Body of pancreas (tissue), 4 donors: ENCODE measurements around the gene CISD3. TPM values are rescaled to one million over a fixed set of nuclear protein-coding genes. Genes with fewer than 3 reads are reported as not detected.

Experiments
- ATAC-seq: fragments of 150-250 bp; one replicate; pipeline ENCODE4 v1.9.1; 2016
- DNase-seq, 4 donors: peaks; one replicate each; pipeline ENCODE4 v3.0.0-alpha.2; 2019
- H3K27ac ChIP-seq, 4 donors: fragments of 200-600 bp; sonication (generic); 1 replicate in 3 of 4; 2 replicates in 1 of 4; pipeline versions ENCODE4 v1.5.1 to v1.6.1; 2016 to 2019; ENCODE audit warnings: mild to moderate bottlenecking in 1 of 4, mixed read lengths in 1 of 4, moderate library complexity in 1 of 4
- H3K27me3 ChIP-seq, 2 donors: fragments of 200-600 bp; sonication (generic); one replicate each; pipeline ENCODE4 v1.6.0; 2016; ENCODE audit warnings: mild to moderate bottlenecking in 1 of 2
- H3K36me3 ChIP-seq, 2 donors: fragments of 200-600 bp; sonication (generic); replicated peaks in 1 of 2; 2 replicates each; pipeline ENCODE4 v1.5.1; 2016; ENCODE audit warnings: low read depth in 2 of 2; ENCODE audit not compliant: insufficient read depth in 1 of 2
- H3K4me1 ChIP-seq: fragments of 200-600 bp; sonication (generic); one replicate; pipeline ENCODE4 v1.6.0; 2016
- H3K4me3 ChIP-seq, 2 donors: fragments of 200-600 bp; sonication (generic); 1 replicate in 1 of 2; 2 replicates in 1 of 2; pipeline ENCODE4 v1.5.1; 2016 to 2019
- H3K9me3 ChIP-seq, 3 donors: fragments of 200-600 bp; sonication (generic); 1 replicate in 2 of 3; 2 replicates in 1 of 3; pipeline ENCODE4 v1.5.1; 2016
- POLR2A ChIP-seq, 3 donors: fragments of 450-650 bp; IDR thresholded peaks; one replicate each; pipeline ENCODE4 v1.6.1; 2016; ENCODE audit warnings: antibody characterized with exemption in 3 of 3, mild to moderate bottlenecking in 2 of 3
- WGBS, 2 donors: methylation state at CpG; one replicate each; pipeline ENCODE4 v1.1.5; 2017; 5-methylcytosine and 5-hydroxymethylcytosine counted together
- intact Hi-C: fragments of 100-400 bp; cut with DNase I; formaldehyde crosslinking; loops from one replicate; pipeline ENCODE4 v1.15.1; 2023
- total RNA-seq, 2 donors: library from RNA; depleted of rRNA; stranded (reverse); fragments of >200 nt; gene quantifications; one replicate each; pipeline ENCODE4 v1.1.0, GENCODE V29; 2016
- TF ChIP-seq, protein P1 (sequence below), 7 experiments: fragments of 450-650 bp in 4 of 7; fragments of 200-600 bp in 3 of 7; sonication (generic) in 3 of 7; IDR thresholded peaks; one replicate each; pipeline ENCODE4 v1.5.1; 2016 to 2019; ENCODE audit warnings: antibody characterized with exemption in 7 of 7

The CISD3 gene
- total RNA-seq, 2 donors from 2014 or later: 11.2 TPM

DNA sequence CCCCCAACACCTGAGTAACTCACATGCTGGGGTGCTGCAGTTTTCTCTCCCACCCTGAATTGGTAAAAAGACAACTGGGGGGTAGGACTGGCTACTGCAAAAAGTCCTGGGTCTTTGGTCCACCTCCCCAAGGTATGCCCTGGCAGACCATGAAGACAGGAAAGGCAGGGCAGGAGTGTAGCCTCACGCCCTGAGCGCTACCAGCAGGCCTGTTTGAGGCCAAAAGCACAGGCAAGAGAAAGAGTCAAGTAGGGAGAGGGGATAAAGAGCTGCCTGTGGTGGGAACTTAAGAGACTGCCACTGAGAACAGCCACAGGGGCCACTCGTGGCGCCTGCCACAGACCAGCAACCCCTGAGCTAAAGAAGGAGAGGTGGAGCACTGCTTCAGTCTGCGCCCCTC lies 36.2 kb downstream of the CISD3 start:
- TF ChIP-seq, protein P1, sequence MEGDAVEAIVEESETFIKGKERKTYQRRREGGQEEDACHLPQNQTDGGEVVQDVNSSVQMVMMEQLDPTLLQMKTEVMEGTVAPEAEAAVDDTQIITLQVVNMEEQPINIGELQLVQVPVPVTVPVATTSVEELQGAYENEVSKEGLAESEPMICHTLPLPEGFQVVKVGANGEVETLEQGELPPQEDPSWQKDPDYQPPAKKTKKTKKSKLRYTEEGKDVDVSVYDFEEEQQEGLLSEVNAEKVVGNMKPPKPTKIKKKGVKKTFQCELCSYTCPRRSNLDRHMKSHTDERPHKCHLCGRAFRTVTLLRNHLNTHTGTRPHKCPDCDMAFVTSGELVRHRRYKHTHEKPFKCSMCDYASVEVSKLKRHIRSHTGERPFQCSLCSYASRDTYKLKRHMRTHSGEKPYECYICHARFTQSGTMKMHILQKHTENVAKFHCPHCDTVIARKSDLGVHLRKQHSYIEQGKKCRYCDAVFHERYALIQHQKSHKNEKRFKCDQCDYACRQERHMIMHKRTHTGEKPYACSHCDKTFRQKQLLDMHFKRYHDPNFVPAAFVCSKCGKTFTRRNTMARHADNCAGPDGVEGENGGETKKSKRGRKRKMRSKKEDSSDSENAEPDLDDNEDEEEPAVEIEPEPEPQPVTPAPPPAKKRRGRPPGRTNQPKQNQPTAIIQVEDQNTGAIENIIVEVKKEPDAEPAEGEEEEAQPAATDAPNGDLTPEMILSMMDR (IDR thresholded peaks at IDR 0.05): no peak
- TF ChIP-seq POLR2A (IDR thresholded peaks at IDR 0.05): no peak
- H3K4me3 ChIP-seq: no peak overlapping the region
- no peak for ATAC-seq
- H3K27ac ChIP-seq: no peak overlapping the region
- H3K9me3 ChIP-seq: no peaks in the 10 kb centered on the region
- no peak for DNase-seq
- no peaks in the 10 kb centered on the region for H3K4me1 ChIP-seq
- no peaks in the 10 kb centered on the region for H3K27me3 ChIP-seq
- H3K36me3 ChIP-seq: peaks cover 0 to 29% of the 10 kb centered on the region in 2 donors
- WGBS, 2 donors: 89 to 91% methylated on average over 5 of the region's 5 CpGs
- intact Hi-C loops: no loop called here

DNA sequence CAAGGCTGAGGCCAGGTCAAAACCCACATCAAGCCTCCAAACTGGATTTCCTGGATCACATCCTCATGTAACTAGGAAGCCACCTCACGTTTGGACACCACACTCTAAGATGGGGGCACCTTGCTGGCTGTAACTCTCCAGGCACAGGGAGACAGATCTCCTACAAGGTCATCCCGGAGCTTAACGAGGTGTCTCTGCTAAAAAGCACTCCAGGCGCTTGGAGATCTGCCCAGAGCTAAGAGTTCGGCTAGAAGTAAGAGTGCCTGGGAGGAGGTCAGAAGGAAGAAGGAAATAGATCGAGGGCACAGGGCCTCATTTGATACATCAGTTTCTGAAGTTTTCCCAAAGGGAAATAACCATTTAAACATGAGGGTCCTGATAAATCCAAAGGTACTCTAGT lies 38.3 kb downstream of the CISD3 start:
- no peak overlapping the region for H3K4me3 ChIP-seq
- peaks cover 0 to 29% of the 10 kb centered on the region in 2 donors for H3K36me3 ChIP-seq
- no peak overlapping the region for H3K27ac ChIP-seq
- no peaks in the 10 kb centered on the region for H3K9me3 ChIP-seq
- H3K4me1 ChIP-seq: no peaks in the 10 kb centered on the region
- intact Hi-C loops: no loop called here
- 38 to 56% methylated on average over 6 of the region's 6 CpGs for WGBS, 2 donors
- TF ChIP-seq POLR2A (IDR thresholded peaks at IDR 0.05): no peak
- TF ChIP-seq, protein P1 (IDR thresholded peaks at IDR 0.05): no peak
- DNase-seq (no peak), ATAC-seq (no peak)
- no peaks in the 10 kb centered on the region for H3K27me3 ChIP-seq

DNA sequence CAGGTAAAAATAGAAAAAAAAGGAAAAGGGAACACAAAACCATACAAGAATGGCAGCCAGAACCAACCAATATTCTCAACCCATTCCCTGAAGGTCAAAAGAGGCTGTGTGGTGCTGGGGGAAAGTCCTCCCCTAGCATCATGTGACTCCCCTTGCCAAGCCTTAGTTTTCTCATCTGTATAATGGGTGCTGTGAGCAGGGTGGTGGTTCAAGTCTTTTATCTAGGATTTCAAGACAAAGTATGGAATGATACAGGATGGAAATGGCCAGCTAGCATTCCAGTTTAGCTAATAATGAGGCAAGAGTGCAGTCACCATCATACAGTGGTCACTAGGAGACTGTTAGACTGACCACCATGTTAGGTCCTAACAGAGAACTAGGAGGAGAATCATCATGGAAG lies 43.1 kb downstream of the CISD3 start:
- no peak overlapping the region for H3K27ac ChIP-seq
- peaks cover 3 to 46% of the 10 kb centered on the region in 2 donors for H3K36me3 ChIP-seq
- no peaks in the 10 kb centered on the region for H3K4me1 ChIP-seq
- no peak for ATAC-seq
- no peaks in the 10 kb centered on the region for H3K27me3 ChIP-seq
- intact Hi-C loops: no loop called here
- TF ChIP-seq, protein P1 (IDR thresholded peaks at IDR 0.05): no peak
- no peak for TF ChIP-seq POLR2A (IDR thresholded peaks at IDR 0.05)
- DNase-seq: no peak
- no peak overlapping the region for H3K4me3 ChIP-seq
- H3K9me3 ChIP-seq: no peaks in the 10 kb centered on the region

DNA sequence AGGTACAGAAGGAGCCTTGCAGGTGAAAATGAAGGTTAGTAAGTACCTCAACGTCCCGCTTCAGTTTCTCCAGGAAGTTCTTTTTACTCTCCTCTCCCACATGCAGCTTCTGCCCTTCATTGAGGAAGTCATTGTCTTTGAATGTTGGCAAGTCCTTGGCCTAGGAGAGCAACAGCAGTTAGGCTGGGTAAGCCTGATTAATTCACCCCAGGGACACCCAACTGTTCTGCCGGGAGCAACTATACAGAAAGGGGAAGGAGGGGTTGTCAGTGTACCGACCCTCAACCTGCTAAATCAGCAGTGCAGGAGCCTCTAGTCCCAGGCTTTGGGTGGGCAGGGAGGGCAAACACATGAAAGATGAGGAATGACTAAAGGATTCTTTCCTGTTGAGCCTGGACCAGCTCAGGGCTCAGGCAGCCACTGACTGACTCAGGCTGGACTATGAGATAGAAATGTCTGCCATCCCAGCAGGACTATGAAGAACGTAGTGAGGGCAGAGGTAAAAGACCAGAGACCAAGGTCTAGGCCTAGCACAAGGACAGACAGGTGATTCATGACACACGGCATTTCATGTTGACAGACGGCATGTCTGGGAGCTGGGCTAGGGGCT lies 47.6 kb downstream of the CISD3 start:
- Histone ChIP-seq H3K9me3 (no peaks in the 10 kb centered on the region), H3K27ac (no peak overlapping the region), H3K27me3 (no peaks in the 10 kb centered on the region), H3K4me3 (no peak overlapping the region), H3K36me3 (peaks cover 13 to 62% of the 10 kb centered on the region in 2 donors), H3K4me1 (no peaks in the 10 kb centered on the region)
- TF ChIP-seq POLR2A (IDR thresholded peaks at IDR 0.05): no peak
- TF ChIP-seq, protein P1 (IDR thresholded peaks at IDR 0.05): no peak
- no peak for ATAC-seq
- WGBS, 2 donors: 77 to 78% methylated on average over 7 of the region's 7 CpGs
- intact Hi-C loops: no loop called here
- DNase-seq: no peak
